Prostate gland (tissue), 2 donors: ENCODE measurements around the gene SIGLEC9.

Source experiments
- POLR2AphosphoS5 ChIP-seq: sonication (generic); formaldehyde crosslinking; IDR thresholded peaks from one replicate; pipeline ENCODE4 v1.6.1; 2017; ENCODE audit warnings: antibody characterized with exemption
- TF ChIP-seq, protein P1 (sequence below), 4 experiments: fragments of 200-600 bp in 2 of 4; fragments of 450-650 bp in 2 of 4; sonication (generic) in 2 of 4; IDR thresholded peaks; 1 replicate in 3 of 4; 2 replicates in 1 of 4; pipeline ENCODE4 v1.5.1; 2016 to 2019; ENCODE audit warnings: antibody characterized with exemption in 4 of 4, mild to moderate bottlenecking in 2 of 4, moderate library complexity in 2 of 4

DNA sequence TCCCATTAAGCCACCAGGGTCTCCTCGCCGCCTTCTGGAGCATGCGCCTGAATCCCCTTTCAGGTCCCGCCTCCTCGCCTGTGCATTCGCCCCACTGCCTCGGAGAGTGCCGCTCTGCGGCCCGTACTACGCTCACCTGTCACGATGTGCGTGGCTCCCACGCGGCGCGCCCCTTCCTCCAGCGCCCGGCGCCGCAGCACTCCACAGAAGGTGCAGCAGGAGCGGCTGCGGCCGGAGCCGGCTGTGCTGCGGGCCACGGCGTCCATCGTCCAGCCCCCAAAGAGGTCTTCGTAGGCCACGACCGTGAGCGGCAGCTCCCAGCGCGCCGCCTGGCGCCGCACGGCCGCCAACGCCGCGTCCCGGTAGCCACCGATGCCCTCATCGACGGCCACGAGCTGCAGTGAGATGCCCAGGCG lies 20.8 kb upstream of the SIGLEC9 start:
- TF ChIP-seq, protein P1, sequence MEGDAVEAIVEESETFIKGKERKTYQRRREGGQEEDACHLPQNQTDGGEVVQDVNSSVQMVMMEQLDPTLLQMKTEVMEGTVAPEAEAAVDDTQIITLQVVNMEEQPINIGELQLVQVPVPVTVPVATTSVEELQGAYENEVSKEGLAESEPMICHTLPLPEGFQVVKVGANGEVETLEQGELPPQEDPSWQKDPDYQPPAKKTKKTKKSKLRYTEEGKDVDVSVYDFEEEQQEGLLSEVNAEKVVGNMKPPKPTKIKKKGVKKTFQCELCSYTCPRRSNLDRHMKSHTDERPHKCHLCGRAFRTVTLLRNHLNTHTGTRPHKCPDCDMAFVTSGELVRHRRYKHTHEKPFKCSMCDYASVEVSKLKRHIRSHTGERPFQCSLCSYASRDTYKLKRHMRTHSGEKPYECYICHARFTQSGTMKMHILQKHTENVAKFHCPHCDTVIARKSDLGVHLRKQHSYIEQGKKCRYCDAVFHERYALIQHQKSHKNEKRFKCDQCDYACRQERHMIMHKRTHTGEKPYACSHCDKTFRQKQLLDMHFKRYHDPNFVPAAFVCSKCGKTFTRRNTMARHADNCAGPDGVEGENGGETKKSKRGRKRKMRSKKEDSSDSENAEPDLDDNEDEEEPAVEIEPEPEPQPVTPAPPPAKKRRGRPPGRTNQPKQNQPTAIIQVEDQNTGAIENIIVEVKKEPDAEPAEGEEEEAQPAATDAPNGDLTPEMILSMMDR (IDR thresholded peaks at IDR 0.05), result no peak
- TF ChIP-seq POLR2AphosphoS5, result no peak
